MM.1S (cell line): Measurements from ENCODE around the gene ATG101.

Experiments
- DNase-seq: peaks from one replicate; pipeline ENCODE4 v3.0.0-alpha.2; 2015
- H2AFZ ChIP-seq: fragments of 300-600 bp; sonication (generic); 2 replicates; pipeline ENCODE4 v1.6.0; 2016; ENCODE audit warnings: antibody characterized with exemption, low read length
- H3F3A ChIP-seq: fragments of 300-600 bp; sonication (generic); 2 replicates; pipeline ENCODE4 v1.6.1; 2016; ENCODE audit warnings: mild to moderate bottlenecking, antibody characterized with exemption, low read length, moderate library complexity, mixed read lengths; ENCODE audit not compliant: insufficient read depth
- H3K27ac ChIP-seq: fragments of 300-600 bp; sonication (generic); 2 replicates; pipeline ENCODE4 v1.5.1; 2016; ENCODE audit warnings: mild to moderate bottlenecking, low read length
- H3K27me3 ChIP-seq: fragments of 300-600 bp; sonication (generic); replicated peaks from 2 replicates; pipeline ENCODE4 v1.6.0; 2016; ENCODE audit warnings: low read length; ENCODE audit not compliant: insufficient read depth
- H3K36me3 ChIP-seq: fragments of 300-600 bp; sonication (generic); replicated peaks from 2 replicates; pipeline ENCODE4 v1.6.1; 2016; ENCODE audit warnings: mild to moderate bottlenecking, low read length, mixed read lengths; ENCODE audit not compliant: insufficient read depth
- H3K4me1 ChIP-seq: fragments of 300-600 bp; sonication (generic); 2 replicates; pipeline ENCODE4 v1.6.1; 2016; ENCODE audit warnings: low read length, mixed read lengths
- H3K4me2 ChIP-seq: fragments of 300-600 bp; sonication (generic); 2 replicates; pipeline ENCODE4 v1.6.0; 2016; ENCODE audit warnings: low read depth, low read length
- H3K4me3 ChIP-seq: fragments of 300-600 bp; sonication (generic); 2 replicates; pipeline ENCODE4 v1.5.1; 2016; ENCODE audit warnings: low read length, mixed read lengths
- H3K79me2 ChIP-seq: fragments of 300-600 bp; sonication (generic); 2 replicates; pipeline ENCODE4 v1.6.1; 2016; ENCODE audit warnings: mixed run types, low read length, mixed read lengths
- H3K9ac ChIP-seq: fragments of 300-600 bp; sonication (generic); 2 replicates; pipeline ENCODE4 v1.6.1; 2016; ENCODE audit warnings: low read length, mixed read lengths
- H3K9me2 ChIP-seq: fragments of 300-600 bp; sonication (generic); replicated peaks from 2 replicates; pipeline ENCODE4 v1.6.1; 2016; ENCODE audit warnings: mild to moderate bottlenecking, low read length, mixed read lengths; ENCODE audit not compliant: insufficient read depth
- H3K9me3 ChIP-seq: fragments of 300-600 bp; sonication (generic); replicated peaks from 2 replicates; pipeline ENCODE4 v1.6.1; 2016; ENCODE audit warnings: mild to moderate bottlenecking, low read length, mixed read lengths; ENCODE audit not compliant: insufficient read depth
- H4K20me1 ChIP-seq: fragments of 300-600 bp; sonication (generic); 2 replicates; pipeline ENCODE4 v1.6.1; 2016; ENCODE audit warnings: mild to moderate bottlenecking, low read length, moderate library complexity, mixed read lengths; ENCODE audit not compliant: insufficient read depth
- CTCF ChIP-seq: fragments of 300-600 bp; sonication (generic); IDR thresholded peaks from 2 replicates; pipeline ENCODE4 v1.5.1; 2016; ENCODE audit warnings: antibody characterized with exemption, low read length, mixed read lengths
- EZH2 ChIP-seq: fragments of 300-600 bp; sonication (generic); optimal IDR thresholded peaks from 2 replicates; pipeline ENCODE3; 2017; ENCODE audit warnings: low read depth, mild to moderate bottlenecking, antibody characterized with exemption, low read length, mixed read lengths
- EZH2phosphoT487 ChIP-seq: fragments of 300-600 bp; sonication (generic); IDR thresholded peaks from 2 replicates; pipeline ENCODE4 v1.6.1; 2018; ENCODE audit warnings: antibody characterized with exemption, low read length

ATG101 gene

GRCh38 chr12:52066346-52067080 is 3.3 kb upstream of the ATG101 start:
- no peak for DNase-seq
- H3K9me2 ChIP-seq, result no peaks in the 10 kb centered on the region
- H2AFZ ChIP-seq, result 0 out of 2 replicates have a peak overlapping the region, but pooled peaks have one; percentile 55
- H3K4me2 ChIP-seq, result peak overlapping the region; percentile 58; the same call in 1 of the 2 replicates
- H3K36me3 ChIP-seq, result no peaks in the 10 kb centered on the region
- no peak overlapping the region for H3K27ac ChIP-seq
- peaks cover 13% of the 10 kb centered on the region for H3K4me1 ChIP-seq
- no peaks in the 10 kb centered on the region for H4K20me1 ChIP-seq
- H3K9me3 ChIP-seq, result no peaks in the 10 kb centered on the region
- peaks cover 6% of the 10 kb centered on the region for H3K27me3 ChIP-seq
- H3K4me3 ChIP-seq, result no peak overlapping the region
- TF ChIP-seq CTCF (no peak), EZH2phosphoT487 (no peak), EZH2 (no peak)
- H3K79me2 ChIP-seq, result peaks cover 18% of the 10 kb centered on the region
- H3F3A ChIP-seq, result peaks cover 3% of the 10 kb centered on the region; the same call in 1 of the 2 replicates
- no peak overlapping the region for H3K9ac ChIP-seq

- Histone ChIP-seq H3K9me2 (no peaks in the 10 kb centered on the region), H3K9me3 (no peaks in the 10 kb centered on the region), H3K4me2 (peak overlapping the region; percentile 58), H4K20me1 (no peaks in the 10 kb centered on the region), H3F3A (peaks cover 3% of the 10 kb centered on the region; the same call in 1 of the 2 replicates), H3K4me3 (no peak overlapping the region), H3K27ac (no peak overlapping the region), H3K36me3 (peaks cover 2% of the 10 kb centered on the region; the same call in 1 of the 2 replicates), H2AFZ (0 out of 2 replicates have a peak overlapping the region, but pooled peaks have one; percentile 55), H3K4me1 (peaks cover 15% of the 10 kb centered on the region), H3K27me3 (peaks cover 6% of the 10 kb centered on the region), H3K79me2 (peaks cover 23% of the 10 kb centered on the region), H3K9ac (peak overlapping the region; percentile 10; the same call in 1 of the 2 replicates)
- no peak for TF ChIP-seq EZH2
- no peak for TF ChIP-seq CTCF
- no peak for TF ChIP-seq EZH2phosphoT487
- no peak for DNase-seq
These were observed 2.8 kb upstream of the ATG101 start for GRCh38 chr12:52067081-52067374.

DNA sequence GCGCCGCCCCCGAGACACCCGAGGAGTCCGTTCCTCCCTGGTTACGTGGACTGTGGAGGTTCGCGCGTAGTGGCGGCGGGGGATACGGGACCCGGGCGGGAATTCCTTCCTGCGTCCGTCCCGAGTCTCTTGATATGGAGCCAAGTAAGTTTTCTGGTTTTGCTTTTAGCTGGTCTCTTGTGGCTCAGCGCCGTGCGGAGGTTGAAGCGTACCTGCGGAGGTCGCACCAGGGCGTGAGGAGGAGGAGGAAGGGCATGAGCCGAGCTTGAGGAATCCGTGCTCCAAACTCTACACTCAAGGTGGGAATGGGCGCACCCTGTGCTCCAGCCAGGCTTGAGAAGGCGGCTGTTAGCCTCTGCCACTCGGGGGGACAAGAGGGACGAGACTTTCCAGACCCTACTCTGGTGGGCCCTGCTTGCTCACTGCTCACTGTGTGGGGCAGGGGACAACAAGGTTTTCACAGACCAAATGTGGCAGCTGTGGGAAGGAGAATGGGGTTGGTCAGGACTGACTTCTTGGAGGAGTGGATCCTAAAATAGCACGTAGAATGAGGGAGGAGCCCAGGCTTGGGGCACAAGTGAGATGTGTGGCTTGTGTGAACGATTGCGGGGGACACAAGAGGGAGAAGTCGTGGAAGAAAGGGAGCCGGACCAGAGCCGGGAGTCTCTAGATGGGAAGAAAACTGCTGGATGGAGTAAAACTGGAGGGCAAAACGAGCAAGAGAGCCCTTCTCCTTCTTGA is 577 bp downstream of the ATG101 start:
- H3K27ac ChIP-seq, result peak overlapping the region; percentile 64; the same call in 1 of the 2 replicates
- H3K27me3 ChIP-seq, result peaks cover 2% of the 10 kb centered on the region
- no peaks in the 10 kb centered on the region for H3K9me2 ChIP-seq
- H3F3A ChIP-seq, result peaks cover 3% of the 10 kb centered on the region; the same call in 1 of the 2 replicates
- H3K9me3 ChIP-seq, result no peaks in the 10 kb centered on the region
- peak overlapping the region; percentile 67 for H3K4me2 ChIP-seq
- peaks cover 53% of the 10 kb centered on the region for H3K79me2 ChIP-seq
- H3K36me3 ChIP-seq, result peaks cover 4% of the 10 kb centered on the region; the same call in 1 of the 2 replicates
- H2AFZ ChIP-seq, result peak overlapping the region; percentile 70
- no peaks in the 10 kb centered on the region for H4K20me1 ChIP-seq
- peak overlapping the region; percentile 90 for H3K4me3 ChIP-seq
- DNase-seq, result no peak
- H3K4me1 ChIP-seq, result peaks cover 18% of the 10 kb centered on the region
- TF ChIP-seq EZH2phosphoT487, result no peak
- no peak for TF ChIP-seq CTCF
- TF ChIP-seq EZH2, result no peak
- peak overlapping the region; percentile 85 for H3K9ac ChIP-seq
